ENCODE results near the gene C6orf136. TPM values are rescaled to one million over a fixed set of nuclear protein-coding genes. Genes with fewer than 3 reads are reported as not detected.

C6orf136 gene
- total and polyA plus RNA-seq, 9 of the 15 experiments (the other 6 are each of a cell fraction or from before 2014, with no cell fraction given) = 14.1 to 63.1 (median 18.4) TPM

- TF ChIP-seq ZNF407 (IDR thresholded peaks at IDR 0.05; ENCODE audit: low read depth) (peak; percentile 57; the same call in 1 of the 2 replicates), ZNF134 (CRISPR knock-in tag; conservative IDR thresholded peaks at IDR 0.05) (no peak), ZNF655 (CRISPR knock-in tag; IDR thresholded peaks at IDR 0.05) (no peak), ZC3H4 (CRISPR knock-in tag; IDR thresholded peaks at IDR 0.05; ENCODE audit: borderline replicate concordance) (no peak; the same call in 1 of the 2 replicates), ELF2 (CRISPR knock-in tag; IDR thresholded peaks at IDR 0.05) (no peak), FOS (IDR thresholded peaks at IDR 0.05; ENCODE audit: extremely low read depth, insufficient read length) (no peak), GABPB2 (CRISPR knock-in tag; conservative IDR thresholded peaks at IDR 0.05) (no peak), HBP1 (CRISPR knock-in tag; IDR thresholded peaks at IDR 0.05) (0 out of 2 replicates have a peak, but pooled peaks have one; percentile 16), JUNB (CRISPR knock-in tag; conservative IDR thresholded peaks at IDR 0.05) (no peak), NRF1 (conservative IDR thresholded peaks at IDR 0.05 in 1 of 2, IDR thresholded peaks at IDR 0.05 in 1 of 2) (no peak), ZNF384 (IDR thresholded peaks at IDR 0.05; ENCODE audit: low read depth, low read length) (no peak), ZNF263 (CRISPR knock-in tag; IDR thresholded peaks at IDR 0.05; ENCODE audit: borderline replicate concordance) (peak; percentile 53; the same call in 1 of the 2 replicates), SLC30A9 (CRISPR knock-in tag; IDR thresholded peaks at IDR 0.05) (no peak), ESRRA (IDR thresholded peaks at IDR 0.05; ENCODE audit: borderline replicate concordance, low read depth) (0 out of 2 replicates have a peak, but pooled peaks have one; percentile 4), ZNF79 (CRISPR knock-in tag; IDR thresholded peaks at IDR 0.05; ENCODE audit: low read depth) (no peak), NFE2 (IDR thresholded peaks at IDR 0.05; ENCODE audit: low read depth) (no peak), RBM17 (IDR thresholded peaks at IDR 0.05; ENCODE audit: borderline replicate concordance, low read depth, low read length) (no peak)
Measured at GRCh38 chr6:30686009-30686907, 39.3 kb downstream of the C6orf136 start, which contains the start of gene PPP1R18 (continued).

All from K562 (cell line).